ENCODE measurements around the gene STK4. TPM values are rescaled to one million over a fixed set of nuclear protein-coding genes. Genes with fewer than 3 reads are reported as not detected.

Gene STK4
- total RNA-seq, 1 experiment from 2014 or later = 43.0 TPM

- Histone ChIP-seq H2BK12ac (ENCODE audit: insufficient read length, low read depth, low read length) (no peak overlapping the region), H2BK15ac (ENCODE audit: low read depth, low read length) (no peak overlapping the region), H4K8ac (replicated peaks; ENCODE audit: insufficient read length, low read depth, low read length) (no peak overlapping the region), H4K20me1 (ENCODE audit: control insufficient read depth, insufficient read depth, insufficient read length) (no peaks in the 10 kb centered on the region), H3K9ac (ENCODE audit: extremely low read depth, insufficient read length, low read length) (no peak overlapping the region), H3K56ac (ENCODE audit: insufficient read length, low read depth, low read length) (no peak overlapping the region), H3K4ac (ENCODE audit: low read depth, low read length) (no peak overlapping the region), H3K27me3 (ENCODE audit: insufficient read depth, low read length) (no peaks in the 10 kb centered on the region), H2AK5ac (ENCODE audit: insufficient read length, low read length) (no peak overlapping the region), H4K5ac (ENCODE audit: insufficient read length, low read depth, low read length) (no peak overlapping the region), H3K79me2 (ENCODE audit: insufficient read depth, low read length) (no peaks in the 10 kb centered on the region; the same call in 1 of the 2 replicates), H2BK20ac (ENCODE audit: low read depth, low read length, poor library complexity, severe bottlenecking) (no peak overlapping the region), H3K14ac (ENCODE audit: insufficient read depth, low read length) (no peak overlapping the region), H3K4me1 (ENCODE audit: insufficient read depth, low read length) (no peaks in the 10 kb centered on the region), H3K18ac (ENCODE audit: insufficient read length, low read depth, low read length) (no peak overlapping the region), H3K23me2 (ENCODE audit: insufficient read length, low read depth, low read length, poor library complexity, severe bottlenecking) (no peaks in the 10 kb centered on the region), H2AFZ (ENCODE audit: low read length) (no peak overlapping the region), H4K91ac (ENCODE audit: insufficient read length, low read depth, low read length) (no peak overlapping the region), H3K27ac (ENCODE audit: insufficient read length, low read depth, low read length) (no peak overlapping the region), H3K79me1 (ENCODE audit: insufficient read depth, low read depth, low read length, poor library complexity, severe bottlenecking) (no peaks in the 10 kb centered on the region), H3K4me2 (ENCODE audit: insufficient read depth, insufficient read length, low read length) (no peak overlapping the region), H3K9me3 (ENCODE audit: control insufficient read depth, low read depth, low read length) (no peaks in the 10 kb centered on the region), H2BK5ac (ENCODE audit: insufficient read length, low read length) (no peak overlapping the region), H3T11ph (ENCODE audit: low read length) (no peak overlapping the region), H2BK120ac (ENCODE audit: low read depth, low read length, poor library complexity, severe bottlenecking) (no peak overlapping the region), H3K23ac (ENCODE audit: insufficient read length, low read depth, low read length) (no peak overlapping the region)
- Mint-ChIP-seq H3K27ac (no peak overlapping the region; a peak in 2 of 7 replicates), H3K27me3 (ENCODE audit: low read depth) (no peaks in the 10 kb centered on the region), H3K4me1 (peaks cover 7 to 9% of the 10 kb centered on the region in 2 experiments), H3K36me3 (ENCODE audit: insufficient read depth in 1 of 3, low read depth in 3 of 3) (peaks cover 2 to 8% (median 4%) of the 10 kb centered on the region in 3 experiments; a peak in 4 of 7 replicates), H3K9me3 (no peaks in the 10 kb centered on the region), H3K4me3 (no peak overlapping the region)
- no peak for DNase-seq
- WGBS (ENCODE audit: extremely low coverage, insufficient read length, low lambda C conversion rate) = no CpG with 5 or more reads among the region's 1 CpG
- TF ChIP-seq CTCF (conservative IDR thresholded peaks at IDR 0.05) = no peak
These were observed 121.5 kb downstream of the STK4 start for GRCh38 chr20:45087814-45088213.

All from H9 (cell line).